H1 (cell line): Measurements from ENCODE around the gene DES. TPM values are rescaled to one million over a fixed set of nuclear protein-coding genes. Genes with fewer than 3 reads are reported as not detected.

Experiments
- ATF3 ChIP-seq: IDR thresholded peaks from 2 replicates; pipeline ENCODE4 v1.6.1; 2011; ENCODE audit warnings: low read depth, mild to moderate bottlenecking, low read length; ENCODE audit not compliant: insufficient read depth
- BACH1 ChIP-seq: IDR thresholded peaks from 2 replicates; pipeline ENCODE4 v1.6.1; 2012; ENCODE audit warnings: low read length, improper control_type of control experiment
- BRCA1 ChIP-seq: IDR thresholded peaks from 2 replicates; pipeline ENCODE4 v1.6.1; 2012; ENCODE audit warnings: low read depth, low read length, improper control_type of control experiment
- CEBPB ChIP-seq: IDR thresholded peaks from 2 replicates; pipeline ENCODE4 v1.6.1; 2012; ENCODE audit warnings: low read depth, low read length
- CHD2 ChIP-seq: IDR thresholded peaks from 2 replicates; pipeline ENCODE4 v1.6.1; 2012; ENCODE audit warnings: low read length, improper control_type of control experiment
- EGR1 ChIP-seq: IDR thresholded peaks from 2 replicates; pipeline ENCODE4 v1.6.1; 2011; ENCODE audit warnings: low read depth, low read length, borderline replicate concordance
- GABPA ChIP-seq: IDR thresholded peaks from 2 replicates; pipeline ENCODE4 v1.6.1; 2011; ENCODE audit warnings: mild to moderate bottlenecking, low read length, moderate library complexity, borderline replicate concordance; ENCODE audit not compliant: insufficient read depth
- GTF2F1 ChIP-seq: IDR thresholded peaks from 2 replicates; pipeline ENCODE4 v1.6.1; 2012; ENCODE audit warnings: low read depth, low read length, improper control_type of control experiment, borderline replicate concordance
- HDAC2 ChIP-seq, 2 experiments: fragments of 300-600 bp in 1 of 2; sonication (generic) in 1 of 2; IDR thresholded peaks; 2 replicates each; pipeline ENCODE4 v1.6.1; 2011 to 2012; ENCODE audit warnings: low read depth in 2 of 2, low read length in 2 of 2, mild to moderate bottlenecking in 2 of 2, moderate library complexity in 2 of 2, borderline replicate concordance in 1 of 2, inconsistent platforms in 1 of 2
- KDM1A ChIP-seq: fragments of 200-600, 300-600 bp; sonication (generic); IDR thresholded peaks from 2 replicates; pipeline ENCODE4 v1.7.1; 2016; ENCODE audit warnings: mild to moderate bottlenecking, low read length, borderline replicate concordance
- KDM4A ChIP-seq: IDR thresholded peaks from one replicate; pipeline ENCODE4 v1.7.1; 2012; ENCODE audit warnings: low read depth, mild to moderate bottlenecking, moderate library complexity, low read length, inconsistent platforms; ENCODE audit not compliant: severe bottlenecking
- KDM5A ChIP-seq: fragments of 200-600 bp; IDR thresholded peaks from 2 replicates; pipeline ENCODE4 v1.7.1; 2012; ENCODE audit warnings: mild to moderate bottlenecking, low read length, inconsistent platforms, mixed read lengths
- NRF1 ChIP-seq: IDR thresholded peaks from 2 replicates; pipeline ENCODE4 v1.6.1; 2011; ENCODE audit warnings: mild to moderate bottlenecking, low read depth, low read length, improper control_type of control experiment
- RFX5 ChIP-seq: IDR thresholded peaks from 2 replicates; pipeline ENCODE4 v1.6.1; 2011; ENCODE audit warnings: low read depth, low read length, improper control_type of control experiment, borderline replicate concordance
- RXRA ChIP-seq: IDR thresholded peaks from 2 replicates; pipeline ENCODE4 v1.6.1; 2011; ENCODE audit warnings: low read depth, mild to moderate bottlenecking, low read length, moderate library complexity; ENCODE audit not compliant: insufficient read depth
- SIX5 ChIP-seq: IDR thresholded peaks from 2 replicates; pipeline ENCODE4 v1.6.1; 2011; ENCODE audit warnings: mild to moderate bottlenecking, low read depth, low read length
- SP2 ChIP-seq: IDR thresholded peaks from 2 replicates; pipeline ENCODE4 v1.6.1; 2012; ENCODE audit warnings: mild to moderate bottlenecking, low read length, inconsistent platforms
- TEAD4 ChIP-seq: IDR thresholded peaks from 2 replicates; pipeline ENCODE4 v1.6.1; 2012; ENCODE audit warnings: low read depth, low read length, inconsistent platforms, mixed read lengths
- YY1 ChIP-seq: IDR thresholded peaks from 2 replicates; pipeline ENCODE4 v1.6.1; 2011; ENCODE audit warnings: low read depth, mild to moderate bottlenecking, low read length
- polyA plus RNA-seq, 7 experiments: library from polyadenylated mRNA; depleted of rRNA in 3 of 7; stranded (reverse) in 5 of 7; unstranded in 2 of 7; fragments of >200 nt in 5 of 7; fragments of 200-250 nt in 2 of 7; gene quantifications; 1 replicate in 5 of 7; 2 replicates in 1 of 7; 4 replicates in 1 of 7; pipeline versions ENCODE4 v1.2.1 to v1.2.3, GENCODE V29; 2011 to 2013; ENCODE audit warnings: missing spikeins in 2 of 7, mixed read lengths in 2 of 7
- total RNA-seq: library from RNA; stranded (reverse); fragmentation: NEBNext Ultra II Directional; extraction: Animal tissue kit (Norgen Biotek cat#: 25700); gene quantifications from 2 replicates; pipeline ENCODE4 v1.2.1, GENCODE V29; 2021
- TF ChIP-seq, protein P1 (sequence below), 3 experiments: IDR thresholded peaks; 1 replicate in 2 of 3; 2 replicates in 1 of 3; pipeline versions ENCODE4 v1.5.1 to v1.6.1; 2011; ENCODE audit warnings: low read length in 3 of 3, mild to moderate bottlenecking in 3 of 3, inconsistent platforms in 2 of 3, low read depth in 1 of 3, moderate library complexity in 1 of 3; ENCODE audit not compliant: insufficient read depth in 1 of 3; ENCODE audit errors: control extremely low read depth in 1 of 3
- TF ChIP-seq, protein P2 (sequence below): IDR thresholded peaks from 2 replicates; pipeline ENCODE4 v1.6.1; 2012; ENCODE audit warnings: low read length, inconsistent platforms

Gene DES
- total and polyA plus RNA-seq, 2 of the 8 experiments (the other 6 are each of a cell fraction or from before 2014, with no cell fraction given), result 1.8 to 4.3 TPM

- TF ChIP-seq, protein P1, sequence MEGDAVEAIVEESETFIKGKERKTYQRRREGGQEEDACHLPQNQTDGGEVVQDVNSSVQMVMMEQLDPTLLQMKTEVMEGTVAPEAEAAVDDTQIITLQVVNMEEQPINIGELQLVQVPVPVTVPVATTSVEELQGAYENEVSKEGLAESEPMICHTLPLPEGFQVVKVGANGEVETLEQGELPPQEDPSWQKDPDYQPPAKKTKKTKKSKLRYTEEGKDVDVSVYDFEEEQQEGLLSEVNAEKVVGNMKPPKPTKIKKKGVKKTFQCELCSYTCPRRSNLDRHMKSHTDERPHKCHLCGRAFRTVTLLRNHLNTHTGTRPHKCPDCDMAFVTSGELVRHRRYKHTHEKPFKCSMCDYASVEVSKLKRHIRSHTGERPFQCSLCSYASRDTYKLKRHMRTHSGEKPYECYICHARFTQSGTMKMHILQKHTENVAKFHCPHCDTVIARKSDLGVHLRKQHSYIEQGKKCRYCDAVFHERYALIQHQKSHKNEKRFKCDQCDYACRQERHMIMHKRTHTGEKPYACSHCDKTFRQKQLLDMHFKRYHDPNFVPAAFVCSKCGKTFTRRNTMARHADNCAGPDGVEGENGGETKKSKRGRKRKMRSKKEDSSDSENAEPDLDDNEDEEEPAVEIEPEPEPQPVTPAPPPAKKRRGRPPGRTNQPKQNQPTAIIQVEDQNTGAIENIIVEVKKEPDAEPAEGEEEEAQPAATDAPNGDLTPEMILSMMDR (IDR thresholded peaks at IDR 0.05; ENCODE audit: control extremely low read depth in 1 of 3, insufficient read depth in 1 of 3, low read depth in 1 of 3, low read length in 3 of 3), result no peak
- no peak for TF ChIP-seq CHD2
- TF ChIP-seq SIX5, result no peak
- TF ChIP-seq, protein P2, sequence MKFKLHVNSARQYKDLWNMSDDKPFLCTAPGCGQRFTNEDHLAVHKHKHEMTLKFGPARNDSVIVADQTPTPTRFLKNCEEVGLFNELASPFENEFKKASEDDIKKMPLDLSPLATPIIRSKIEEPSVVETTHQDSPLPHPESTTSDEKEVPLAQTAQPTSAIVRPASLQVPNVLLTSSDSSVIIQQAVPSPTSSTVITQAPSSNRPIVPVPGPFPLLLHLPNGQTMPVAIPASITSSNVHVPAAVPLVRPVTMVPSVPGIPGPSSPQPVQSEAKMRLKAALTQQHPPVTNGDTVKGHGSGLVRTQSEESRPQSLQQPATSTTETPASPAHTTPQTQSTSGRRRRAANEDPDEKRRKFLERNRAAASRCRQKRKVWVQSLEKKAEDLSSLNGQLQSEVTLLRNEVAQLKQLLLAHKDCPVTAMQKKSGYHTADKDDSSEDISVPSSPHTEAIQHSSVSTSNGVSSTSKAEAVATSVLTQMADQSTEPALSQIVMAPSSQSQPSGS, result no peak
- no peak for TF ChIP-seq KDM4A
- no peak for TF ChIP-seq BACH1
- no peak for TF ChIP-seq KDM5A
- no peak for TF ChIP-seq ATF3
- no peak for TF ChIP-seq EGR1
- no peak for TF ChIP-seq BRCA1
- peak; percentile 70; the same call in 1 of the 2 replicates for TF ChIP-seq YY1
- TF ChIP-seq SP2, result no peak
- TF ChIP-seq HDAC2 (IDR thresholded peaks at IDR 0.05; ENCODE audit: borderline replicate concordance in 1 of 2, low read depth in 2 of 2, low read length in 2 of 2), result 0 out of 4 replicates have a peak, but pooled peaks of 1 of the 2 experiments have one; percentile 55
- peak; percentile 32; the same call in 1 of the 2 replicates for TF ChIP-seq TEAD4
- TF ChIP-seq RFX5, result no peak
- no peak for TF ChIP-seq CEBPB
- TF ChIP-seq GTF2F1, result no peak
- no peak for TF ChIP-seq GABPA
- no peak for TF ChIP-seq RXRA
- 0 out of 2 replicates have a peak, but pooled peaks have one; percentile 7 for TF ChIP-seq KDM1A
- no peak for TF ChIP-seq NRF1
- TF ChIP-seq, all 59 proteins: peak for 4
Observed at GRCh38 chr2:219416235-219416602, 2.0 kb upstream of the DES start (continued).
